HepG2 (cell line): ENCODE measurements around the gene PHLPP2. TPM values are rescaled to one million over a fixed set of nuclear protein-coding genes. Genes with fewer than 3 reads are reported as not detected.

Experiments
- CBX5 ChIP-seq: sonication (generic); formaldehyde crosslinking; IDR thresholded peaks from 2 replicates; pipeline ENCODE4 v1.4.0; 2020; ENCODE audit warnings: missing genetic modification reagents, borderline replicate concordance
- CENPX ChIP-seq: sonication (generic); formaldehyde crosslinking; IDR thresholded peaks from 2 replicates; pipeline ENCODE4 v1.9.0; 2021; ENCODE audit warnings: mild to moderate bottlenecking, missing genetic modification reagents, moderate library complexity
- KLF16 ChIP-seq, 2 experiments: sonication (generic) in 1 of 2; formaldehyde crosslinking in 1 of 2; IDR thresholded peaks; 2 replicates each; pipeline versions ENCODE4 v1.6.1 to v1.8.0; 2016 to 2023; ENCODE audit warnings: missing genetic modification reagents in 2 of 2, missing compliant biosample characterization in 1 of 2
- KMT2A ChIP-seq: sonication (generic); formaldehyde crosslinking; IDR thresholded peaks from 2 replicates; pipeline ENCODE4 v1.4.0; 2020; ENCODE audit warnings: missing genetic modification reagents
- MAFF ChIP-seq: IDR thresholded peaks from 2 replicates; pipeline ENCODE4 v1.6.1; 2011; ENCODE audit warnings: low read depth, low read length, improper control_type of control experiment
- NCOA2 ChIP-seq: sonication (generic); formaldehyde crosslinking; IDR thresholded peaks from 2 replicates; pipeline ENCODE4 v1.8.0; 2022; ENCODE audit warnings: inconsistent platforms
- NFRKB ChIP-seq: fragments of 450-650 bp; IDR thresholded peaks from 2 replicates; pipeline ENCODE4 v1.6.1; 2017
- PREB ChIP-seq: sonication (generic); formaldehyde crosslinking; IDR thresholded peaks from 2 replicates; pipeline ENCODE4 v1.4.0; 2020; ENCODE audit warnings: missing genetic modification reagents
- REL ChIP-seq: sonication (generic); formaldehyde crosslinking; conservative IDR thresholded peaks from 2 replicates; pipeline ENCODE4 v1.8.0; 2022; ENCODE audit warnings: mild to moderate bottlenecking, missing genetic modification reagents, moderate library complexity
- U2AF2 ChIP-seq: fragments of 200-400 bp; formaldehyde crosslinking; IDR thresholded peaks from 2 replicates; pipeline ENCODE4 v1.6.1; 2017; ENCODE audit warnings: low read depth, mild to moderate bottlenecking, low read length
- ZFYVE20 ChIP-seq: sonication (generic); formaldehyde crosslinking; IDR thresholded peaks from 2 replicates; pipeline ENCODE4 v1.8.0; 2023; ENCODE audit warnings: low read depth, mild to moderate bottlenecking, moderate library complexity, missing genetic modification reagents, borderline replicate concordance
- ZKSCAN1 ChIP-seq: fragments of 150-350 bp; IDR thresholded peaks from 2 replicates; pipeline ENCODE4 v1.6.1; 2014; ENCODE audit warnings: low read length
- ZNF224 ChIP-seq: sonication (generic); formaldehyde crosslinking; IDR thresholded peaks from 2 replicates; pipeline ENCODE4 v1.5.0; 2020; ENCODE audit warnings: mild to moderate bottlenecking, missing genetic modification reagents
- ZNF292 ChIP-seq: sonication (generic); formaldehyde crosslinking; IDR thresholded peaks from 2 replicates; pipeline ENCODE4 v1.8.1; 2022; ENCODE audit warnings: mild to moderate bottlenecking, low read depth, missing genetic modification reagents, borderline replicate concordance
- ZNF296 ChIP-seq: sonication (generic); formaldehyde crosslinking; conservative IDR thresholded peaks from 2 replicates; pipeline ENCODE4 v1.5.0; 2020; ENCODE audit warnings: mild to moderate bottlenecking, missing genetic modification reagents
- ZNF569 ChIP-seq: sonication (generic); formaldehyde crosslinking; IDR thresholded peaks from 2 replicates; pipeline ENCODE4 v1.5.0; 2020; ENCODE audit warnings: mild to moderate bottlenecking, missing genetic modification reagents, moderate library complexity, borderline replicate concordance
- ZNF629 ChIP-seq: sonication (generic); formaldehyde crosslinking; conservative IDR thresholded peaks from 2 replicates; pipeline ENCODE4 v1.5.0; 2020; ENCODE audit warnings: missing genetic modification reagents
- ZNF660 ChIP-seq: sonication (generic); formaldehyde crosslinking; IDR thresholded peaks from 2 replicates; pipeline ENCODE4 v1.5.1; 2020; ENCODE audit warnings: mild to moderate bottlenecking, low read depth, missing genetic modification reagents, borderline replicate concordance
- ZNF768 ChIP-seq: sonication (generic); formaldehyde crosslinking; IDR thresholded peaks from 2 replicates; pipeline ENCODE4 v1.4.0; 2020; ENCODE audit warnings: missing genetic modification reagents
- ZNF782 ChIP-seq: sonication (generic); formaldehyde crosslinking; IDR thresholded peaks from 2 replicates; pipeline ENCODE4 v1.4.0; 2020; ENCODE audit warnings: missing genetic modification reagents, mild to moderate bottlenecking, borderline replicate concordance
- ZSCAN30 ChIP-seq: sonication (generic); formaldehyde crosslinking; IDR thresholded peaks from 2 replicates; pipeline ENCODE4 v1.5.0; 2020; ENCODE audit warnings: mild to moderate bottlenecking, missing genetic modification reagents
- ZUFSP ChIP-seq: sonication (generic); formaldehyde crosslinking; IDR thresholded peaks from 2 replicates; pipeline ENCODE4 v1.9.0; 2021; ENCODE audit warnings: missing genetic modification reagents, mild to moderate bottlenecking, borderline replicate concordance
- polyA plus RNA-seq, 8 experiments: library from polyadenylated mRNA; depleted of rRNA in 3 of 8; stranded (reverse) in 7 of 8; unstranded in 1 of 8; fragments of >200 nt; fragmentation: Illumina TruSeq in 4 of 8; extraction: Trizol in 4 of 8; gene quantifications; 2 replicates each; pipeline versions ENCODE4 v1.2.1 to v1.2.3, GENCODE V29; 2011 to 2016; ENCODE audit warnings: low read depth in 4 of 8, missing spikeins in 1 of 8, mixed read lengths in 1 of 8; ENCODE audit not compliant: insufficient read depth in 1 of 8
- total RNA-seq, 5 experiments: library from RNA; depleted of rRNA; stranded (reverse); fragments of >200 nt; fragmentation: Illumina TruSeq; extraction: Trizol; gene quantifications; 2 replicates each; pipeline ENCODE4 v1.2.3, GENCODE V29; 2016; ENCODE audit warnings: low read depth in 1 of 5
- TF ChIP-seq, protein P1 (sequence below): sonication (generic); formaldehyde crosslinking; IDR thresholded peaks from 2 replicates; pipeline ENCODE4 v1.8.1; 2023; ENCODE audit warnings: mild to moderate bottlenecking, inconsistent platforms, moderate library complexity, missing genetic modification reagents, borderline replicate concordance
- TF ChIP-seq, protein P2 (sequence below): sonication (generic); formaldehyde crosslinking; IDR thresholded peaks from 2 replicates; pipeline ENCODE4 v1.8.1; 2023; ENCODE audit warnings: missing genetic modification reagents, mild to moderate bottlenecking, borderline replicate concordance
- TF ChIP-seq, protein P3 (sequence below): sonication (generic); formaldehyde crosslinking; IDR thresholded peaks from 2 replicates; pipeline ENCODE4 v1.4.0; 2020; ENCODE audit warnings: missing genetic modification reagents

Gene PHLPP2
- total and polyA plus RNA-seq, 2 of the 13 experiments (the other 11 are each of a cell fraction or from before 2014, with no cell fraction given) = 8.9 TPM

GRCh38 chr16:71600822-71601221 is 123.7 kb downstream of the PHLPP2 start (continued):
- TF ChIP-seq ZNF296 (CRISPR knock-in tag) (no peak), KMT2A (no peak), ZNF660 (CRISPR knock-in tag) (no peak), ZNF768 (CRISPR knock-in tag) (0 out of 2 replicates have a peak, but pooled peaks have one; percentile 34), U2AF2 (no peak), ZKSCAN1 (no peak), PREB (CRISPR knock-in tag) (no peak), ZNF224 (CRISPR knock-in tag) (no peak), NCOA2 (CRISPR knock-in tag) (no peak), CENPX (no peak), CBX5 (peak; percentile 72; the same call in 1 of the 2 replicates), ZNF629 (no peak), MAFF (0 out of 2 replicates have a peak, but pooled peaks have one; percentile 1), ZFYVE20 (CRISPR knock-in tag) (no peak), ZNF569 (CRISPR knock-in tag) (no peak), NFRKB (no peak), KLF16 (CRISPR knock-in tag; IDR thresholded peaks at IDR 0.05) (0 out of 4 replicates have a peak, but pooled peaks of 1 of the 2 experiments have one; percentile 37), ZNF292 (CRISPR knock-in tag) (peak; percentile 68; the same call in 1 of the 2 replicates), REL (no peak), ZNF782 (CRISPR knock-in tag) (no peak), ZSCAN30 (CRISPR knock-in tag) (no peak), ZUFSP (CRISPR knock-in tag) (no peak)
- TF ChIP-seq, protein P1, sequence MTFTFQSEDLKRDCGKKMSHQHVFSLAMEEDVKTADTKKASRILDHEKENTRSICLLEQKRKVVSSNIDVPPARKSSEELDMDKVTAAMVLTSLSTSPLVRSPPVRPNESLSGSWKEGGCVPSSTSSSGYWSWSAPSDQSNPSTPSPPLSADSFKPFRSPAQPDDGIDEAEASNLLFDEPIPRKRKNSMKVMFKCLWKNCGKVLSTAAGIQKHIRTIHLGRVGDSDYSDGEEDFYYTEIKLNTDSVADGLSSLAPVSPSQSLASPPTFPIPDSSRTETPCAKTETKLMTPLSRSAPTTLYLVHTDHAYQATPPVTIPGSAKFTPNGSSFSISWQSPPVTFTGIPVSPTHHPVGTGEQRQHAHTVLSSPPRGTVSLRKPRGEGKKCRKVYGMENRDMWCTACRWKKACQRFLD (CRISPR knock-in tag) = no peak
- TF ChIP-seq, protein P2, sequence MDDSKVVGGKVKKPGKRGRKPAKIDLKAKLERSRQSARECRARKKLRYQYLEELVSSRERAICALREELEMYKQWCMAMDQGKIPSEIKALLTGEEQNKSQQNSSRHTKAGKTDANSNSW (CRISPR knock-in tag) = no peak
- TF ChIP-seq, protein P3, sequence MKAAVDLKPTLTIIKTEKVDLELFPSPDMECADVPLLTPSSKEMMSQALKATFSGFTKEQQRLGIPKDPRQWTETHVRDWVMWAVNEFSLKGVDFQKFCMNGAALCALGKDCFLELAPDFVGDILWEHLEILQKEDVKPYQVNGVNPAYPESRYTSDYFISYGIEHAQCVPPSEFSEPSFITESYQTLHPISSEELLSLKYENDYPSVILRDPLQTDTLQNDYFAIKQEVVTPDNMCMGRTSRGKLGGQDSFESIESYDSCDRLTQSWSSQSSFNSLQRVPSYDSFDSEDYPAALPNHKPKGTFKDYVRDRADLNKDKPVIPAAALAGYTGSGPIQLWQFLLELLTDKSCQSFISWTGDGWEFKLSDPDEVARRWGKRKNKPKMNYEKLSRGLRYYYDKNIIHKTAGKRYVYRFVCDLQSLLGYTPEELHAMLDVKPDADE = no peak
